ENCODE data around the gene KRT26.
A peak's percentile ranks its signal among the peaks of the same experiment; 100 is the strongest.

The KRT26 gene

DNA sequence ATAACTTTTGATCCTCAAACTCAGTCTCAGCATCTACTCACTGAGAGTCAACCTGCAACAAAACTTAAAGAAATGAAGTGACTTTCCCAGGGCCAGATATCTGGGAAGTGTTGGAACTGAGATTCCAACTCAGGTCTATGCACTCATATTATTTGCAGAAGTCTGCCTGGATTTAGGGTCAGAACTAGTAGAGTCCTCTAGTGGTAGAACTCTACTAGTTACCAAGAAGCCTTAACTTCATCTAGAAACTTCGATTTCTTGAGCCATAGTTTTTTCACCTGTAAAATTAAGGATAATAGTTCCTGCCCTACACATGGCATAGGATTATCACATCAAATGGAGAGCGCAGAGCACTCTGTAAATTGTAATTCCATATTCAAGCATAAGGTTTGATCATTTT lies 45.1 kb downstream of the KRT26 start:
- TF ChIP-seq EZH2phosphoT487 (IDR thresholded peaks at IDR 0.05; ENCODE audit: low read length) = no peak
- TF ChIP-seq, protein P1, sequence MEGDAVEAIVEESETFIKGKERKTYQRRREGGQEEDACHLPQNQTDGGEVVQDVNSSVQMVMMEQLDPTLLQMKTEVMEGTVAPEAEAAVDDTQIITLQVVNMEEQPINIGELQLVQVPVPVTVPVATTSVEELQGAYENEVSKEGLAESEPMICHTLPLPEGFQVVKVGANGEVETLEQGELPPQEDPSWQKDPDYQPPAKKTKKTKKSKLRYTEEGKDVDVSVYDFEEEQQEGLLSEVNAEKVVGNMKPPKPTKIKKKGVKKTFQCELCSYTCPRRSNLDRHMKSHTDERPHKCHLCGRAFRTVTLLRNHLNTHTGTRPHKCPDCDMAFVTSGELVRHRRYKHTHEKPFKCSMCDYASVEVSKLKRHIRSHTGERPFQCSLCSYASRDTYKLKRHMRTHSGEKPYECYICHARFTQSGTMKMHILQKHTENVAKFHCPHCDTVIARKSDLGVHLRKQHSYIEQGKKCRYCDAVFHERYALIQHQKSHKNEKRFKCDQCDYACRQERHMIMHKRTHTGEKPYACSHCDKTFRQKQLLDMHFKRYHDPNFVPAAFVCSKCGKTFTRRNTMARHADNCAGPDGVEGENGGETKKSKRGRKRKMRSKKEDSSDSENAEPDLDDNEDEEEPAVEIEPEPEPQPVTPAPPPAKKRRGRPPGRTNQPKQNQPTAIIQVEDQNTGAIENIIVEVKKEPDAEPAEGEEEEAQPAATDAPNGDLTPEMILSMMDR (IDR thresholded peaks at IDR 0.05; ENCODE audit: low read length) = peak; percentile 34

DNA sequence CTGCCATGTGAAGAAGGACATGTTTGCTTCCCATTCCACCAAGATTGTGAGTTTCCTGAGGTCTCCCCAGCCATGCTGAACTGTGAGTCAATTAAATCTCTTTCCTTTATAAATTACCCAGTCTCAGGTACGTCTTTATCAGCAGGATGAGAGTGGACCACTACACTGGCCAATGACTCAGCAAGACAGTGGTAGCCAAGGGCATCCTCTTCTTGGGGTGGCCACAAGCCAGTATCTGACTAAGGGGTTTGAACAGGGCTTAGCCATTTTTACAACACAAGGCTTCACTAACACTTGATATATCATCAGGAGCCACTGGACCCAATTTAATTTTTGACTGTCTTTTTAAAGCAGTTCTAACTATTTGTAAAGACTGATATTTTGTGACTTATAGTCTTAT lies 47.3 kb downstream of the KRT26 start:
- Histone ChIP-seq H4K20me1 (ENCODE audit: insufficient read depth, low read length) (no peaks in the 10 kb centered on the region; the same call in 1 of the 2 replicates), H3K79me2 (ENCODE audit: low read length) (no peaks in the 10 kb centered on the region)
- no peak for TF ChIP-seq EZH2phosphoT487 (IDR thresholded peaks at IDR 0.05; ENCODE audit: low read length)

More for the DNA sequence above, 45.1 kb downstream of the KRT26 start:
- no peak for DNase-seq
- no peak overlapping the region for H2AFZ ChIP-seq (ENCODE audit: low read length)
- H3K9me2 ChIP-seq (replicated peaks; ENCODE audit: insufficient read depth, low read length) = no peaks in the 10 kb centered on the region
- no peaks in the 10 kb centered on the region; the same call in 1 of the 2 replicates for H4K20me1 ChIP-seq (ENCODE audit: insufficient read depth, low read length)
- H3K36me3 ChIP-seq (replicated peaks; ENCODE audit: insufficient read depth, low read length) = no peaks in the 10 kb centered on the region
- H3K27me3 ChIP-seq (replicated peaks; ENCODE audit: insufficient read depth, low read length) = peaks cover 7% of the 10 kb centered on the region
- H3K27ac ChIP-seq (ENCODE audit: low read length) = no peak overlapping the region
- no peaks in the 10 kb centered on the region for H3K9me3 ChIP-seq (replicated peaks; ENCODE audit: insufficient read depth, low read length)
- no peaks in the 10 kb centered on the region for H3K79me2 ChIP-seq (ENCODE audit: low read length)
- H3K4me1 ChIP-seq (ENCODE audit: low read length) = no peaks in the 10 kb centered on the region
- no peak overlapping the region for H3K4me3 ChIP-seq (ENCODE audit: low read length)
- no peaks in the 10 kb centered on the region for H3F3A ChIP-seq (ENCODE audit: insufficient read depth, low read length)
- H3K4me2 ChIP-seq (ENCODE audit: low read depth, low read length) = no peak overlapping the region
- H3K9ac ChIP-seq (ENCODE audit: low read length) = no peak overlapping the region

DNA sequence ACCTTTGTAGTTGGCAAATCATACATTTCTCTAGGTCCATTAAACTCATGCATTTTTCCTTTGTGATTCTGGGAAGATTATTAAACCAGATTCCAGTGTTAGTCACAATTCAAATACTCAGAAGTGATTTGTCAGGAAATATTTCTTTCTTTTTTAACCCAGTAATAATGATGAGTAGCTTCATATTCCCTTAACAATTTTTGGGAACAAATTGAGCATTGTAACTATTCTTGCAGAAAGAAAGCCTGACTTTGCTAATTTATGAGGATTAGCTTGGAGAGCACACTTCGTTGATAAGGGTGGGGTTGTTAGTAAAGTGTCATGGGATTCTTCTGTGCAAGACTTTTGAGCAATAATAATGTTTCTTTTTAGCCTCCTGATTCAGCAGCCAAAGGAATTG lies 49.8 kb downstream of the KRT26 start:
- DNase-seq = no peak
- TF ChIP-seq, protein P1 (IDR thresholded peaks at IDR 0.05; ENCODE audit: low read length) = no peak
- TF ChIP-seq EZH2phosphoT487 (IDR thresholded peaks at IDR 0.05; ENCODE audit: low read length) (no peak), EZH2 (optimal IDR thresholded peaks at IDR 0.05; ENCODE audit: low read depth, low read length) (no peak)
- no peaks in the 10 kb centered on the region for H4K20me1 ChIP-seq (ENCODE audit: insufficient read depth, low read length)
- no peak overlapping the region for H3K27ac ChIP-seq (ENCODE audit: low read length)
- H3K9ac ChIP-seq (ENCODE audit: low read length) = no peak overlapping the region
- no peaks in the 10 kb centered on the region for H3K36me3 ChIP-seq (replicated peaks; ENCODE audit: insufficient read depth, low read length)
- H3K9me2 ChIP-seq (replicated peaks; ENCODE audit: insufficient read depth, low read length) = no peaks in the 10 kb centered on the region
- H3K9me3 ChIP-seq (replicated peaks; ENCODE audit: insufficient read depth, low read length) = no peaks in the 10 kb centered on the region
- no peak overlapping the region for H3K4me2 ChIP-seq (ENCODE audit: low read depth, low read length)
- H3F3A ChIP-seq (ENCODE audit: insufficient read depth, low read length) = no peaks in the 10 kb centered on the region
- H3K27me3 ChIP-seq (replicated peaks; ENCODE audit: insufficient read depth, low read length) = peaks cover 7% of the 10 kb centered on the region
- no peaks in the 10 kb centered on the region for H3K79me2 ChIP-seq (ENCODE audit: low read length)
- H3K4me1 ChIP-seq (ENCODE audit: low read length) = no peaks in the 10 kb centered on the region
- H2AFZ ChIP-seq (ENCODE audit: low read length) = no peak overlapping the region
- no peak overlapping the region for H3K4me3 ChIP-seq (ENCODE audit: low read length)

More for the DNA sequence above, 47.3 kb downstream of the KRT26 start:
- Histone ChIP-seq H3K4me3 (ENCODE audit: low read length) (no peak overlapping the region), H3K9me2 (replicated peaks; ENCODE audit: insufficient read depth, low read length) (no peaks in the 10 kb centered on the region), H3K4me1 (ENCODE audit: low read length) (no peaks in the 10 kb centered on the region), H3K9ac (ENCODE audit: low read length) (no peak overlapping the region), H3K36me3 (replicated peaks; ENCODE audit: insufficient read depth, low read length) (no peaks in the 10 kb centered on the region), H3K27me3 (replicated peaks; ENCODE audit: insufficient read depth, low read length) (peaks cover 7% of the 10 kb centered on the region), H3K4me2 (ENCODE audit: low read depth, low read length) (no peak overlapping the region), H3F3A (ENCODE audit: insufficient read depth, low read length) (no peaks in the 10 kb centered on the region), H2AFZ (ENCODE audit: low read length) (no peak overlapping the region), H3K27ac (ENCODE audit: low read length) (no peak overlapping the region), H3K9me3 (replicated peaks; ENCODE audit: insufficient read depth, low read length) (no peaks in the 10 kb centered on the region)
- DNase-seq = no peak

DNA sequence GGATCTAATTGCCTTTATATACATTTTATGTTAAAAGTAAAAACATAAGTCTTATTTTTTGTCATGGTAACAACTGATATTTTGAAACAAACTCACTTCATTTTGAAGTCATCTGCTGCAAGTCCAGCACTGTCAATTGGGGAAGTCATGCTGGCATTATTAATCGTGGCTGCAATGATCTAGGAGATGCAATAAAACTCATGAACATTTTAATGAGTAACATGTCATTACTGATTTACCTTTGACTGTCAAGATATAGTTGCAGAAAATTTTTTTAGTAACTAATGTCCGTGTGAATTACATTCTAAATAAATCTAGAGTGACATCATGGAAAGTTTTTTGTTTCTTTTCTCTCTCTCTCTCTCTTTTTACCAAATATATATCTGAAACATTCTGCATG lies 51.1 kb downstream of the KRT26 start:
- no peak for DNase-seq
- Histone ChIP-seq H3K4me3 (ENCODE audit: low read length) (no peak overlapping the region), H3K27me3 (replicated peaks; ENCODE audit: insufficient read depth, low read length) (no peaks in the 10 kb centered on the region; the same call in 1 of the 2 replicates), H3K27ac (ENCODE audit: low read length) (no peak overlapping the region), H3K4me2 (ENCODE audit: low read depth, low read length) (no peak overlapping the region), H3K79me2 (ENCODE audit: low read length) (no peaks in the 10 kb centered on the region), H3K9me2 (replicated peaks; ENCODE audit: insufficient read depth, low read length) (no peaks in the 10 kb centered on the region), H3F3A (ENCODE audit: insufficient read depth, low read length) (no peaks in the 10 kb centered on the region), H3K36me3 (replicated peaks; ENCODE audit: insufficient read depth, low read length) (no peaks in the 10 kb centered on the region), H2AFZ (ENCODE audit: low read length) (no peak overlapping the region), H3K9me3 (replicated peaks; ENCODE audit: insufficient read depth, low read length) (no peaks in the 10 kb centered on the region), H4K20me1 (ENCODE audit: insufficient read depth, low read length) (no peaks in the 10 kb centered on the region), H3K4me1 (ENCODE audit: low read length) (no peaks in the 10 kb centered on the region), H3K9ac (ENCODE audit: low read length) (no peak overlapping the region)
- no peak for TF ChIP-seq EZH2phosphoT487 (IDR thresholded peaks at IDR 0.05; ENCODE audit: low read length)
- TF ChIP-seq, protein P1 (IDR thresholded peaks at IDR 0.05; ENCODE audit: low read length) = no peak
- TF ChIP-seq EZH2 (optimal IDR thresholded peaks at IDR 0.05; ENCODE audit: low read depth, low read length) = no peak
